Right lobe of liver (tissue), 6 donors: ENCODE results near the gene SLC7A4. TPM values are rescaled to one million over a fixed set of nuclear protein-coding genes. Genes with fewer than 3 reads are reported as not detected.
"Not testable (repeated sequence)": the region's sequence is repeated elsewhere in the genome, so short reads cannot be mapped to it uniquely, and the experiment has no call there.

ENCODE experiments used
- ATAC-seq, 4 donors: fragments of 200-7000 bp; cut with Tn5 transposase; one replicate each; pipeline ENCODE4 v1.9.1; 2020; ENCODE audit warnings: mild to moderate bottlenecking in 4 of 4, moderate library complexity in 4 of 4
- DNase-seq, 3 donors: peaks; one replicate each; pipeline ENCODE4 v3.0.0-alpha.2; 2020
- H3K27ac ChIP-seq, 3 donors: fragments of 200-600 bp; one replicate each; pipeline ENCODE4 v1.8.0; 2022
- H3K27me3 ChIP-seq, 2 donors: fragments of 200-600 bp; one replicate each; pipeline ENCODE4 v1.8.0; 2022
- H3K36me3 ChIP-seq, 4 donors: fragments of 200-600 bp; sonication (generic) in 1 of 4; one replicate each; pipeline versions ENCODE4 v1.5.1 to v1.8.0; 2017 to 2022; ENCODE audit warnings: control low read depth in 1 of 4
- H3K4me1 ChIP-seq, 4 donors: fragments of 200-600 bp; sonication (generic) in 1 of 4; one replicate each; pipeline versions ENCODE4 v1.5.1 to v1.8.0; 2017 to 2022; ENCODE audit warnings: control low read depth in 1 of 4
- H3K4me3 ChIP-seq, 3 donors: fragments of 200-600 bp; one replicate each; pipeline ENCODE4 v1.8.0; 2022
- H3K9me3 ChIP-seq, 4 donors: fragments of 200-600 bp; sonication (generic) in 1 of 4; one replicate each; pipeline versions ENCODE4 v1.5.1 to v1.8.0; 2017 to 2022; ENCODE audit warnings: control low read depth in 1 of 4
- POLR2A ChIP-seq: fragments of 450-650 bp; IDR thresholded peaks from one replicate; pipeline ENCODE4 v1.6.1; 2017; ENCODE audit warnings: antibody characterized with exemption, mild to moderate bottlenecking
- WGBS: methylation state at CpG from one replicate; pipeline ENCODE4 v1.1.6; 2018; ENCODE audit warnings: low coverage, low lambda C conversion rate; ENCODE audit not compliant: insufficient coverage; ENCODE audit errors: missing lambda C conversion rate; 5-methylcytosine and 5-hydroxymethylcytosine counted together
- intact Hi-C, 2 donors: fragments of 100-400 bp; cut with DNase I; formaldehyde crosslinking; loops; one replicate each; pipeline versions ENCODE4 v1.11.2 to v1.14.1; 2022
- total RNA-seq, 6 experiments: library from RNA; depleted of rRNA in 2 of 6; stranded (reverse); fragments of >200 nt in 2 of 6; fragmentation: NEBNext Ultra II Directional in 3 of 6; extraction: Animal tissue kit (Norgen Biotek cat#: 25700) in 3 of 6; gene quantifications; one replicate each; pipeline versions ENCODE4 v1.1.0 to v1.2.4, GENCODE V29; 2016 to 2023
- TF ChIP-seq, protein P1 (sequence below), 4 donors: fragments of 200-600 bp in 3 of 4; fragments of 450-650 bp in 1 of 4; IDR thresholded peaks; one replicate each; pipeline versions ENCODE4 v1.5.1 to v1.8.0; 2016 to 2022; ENCODE audit warnings: antibody characterized with exemption in 4 of 4, mild to moderate bottlenecking in 2 of 4
- donor health status: DM: no; HTN: yes; CAD: no.
- donor health status: DM: no; HTN: no; CAD: no.
- donor health status: DM: no; HTN: no; CAD: no.
- donor health status: DM: no; HTN: yes; CAD: no.
- donor health status: DM: no; HTN: yes; CAD: no.

SLC7A4 gene
- total RNA-seq, 6 experiments from 2014 or later = 0.12 to 0.35 (median 0.18) TPM; not detected in 1

DNA sequence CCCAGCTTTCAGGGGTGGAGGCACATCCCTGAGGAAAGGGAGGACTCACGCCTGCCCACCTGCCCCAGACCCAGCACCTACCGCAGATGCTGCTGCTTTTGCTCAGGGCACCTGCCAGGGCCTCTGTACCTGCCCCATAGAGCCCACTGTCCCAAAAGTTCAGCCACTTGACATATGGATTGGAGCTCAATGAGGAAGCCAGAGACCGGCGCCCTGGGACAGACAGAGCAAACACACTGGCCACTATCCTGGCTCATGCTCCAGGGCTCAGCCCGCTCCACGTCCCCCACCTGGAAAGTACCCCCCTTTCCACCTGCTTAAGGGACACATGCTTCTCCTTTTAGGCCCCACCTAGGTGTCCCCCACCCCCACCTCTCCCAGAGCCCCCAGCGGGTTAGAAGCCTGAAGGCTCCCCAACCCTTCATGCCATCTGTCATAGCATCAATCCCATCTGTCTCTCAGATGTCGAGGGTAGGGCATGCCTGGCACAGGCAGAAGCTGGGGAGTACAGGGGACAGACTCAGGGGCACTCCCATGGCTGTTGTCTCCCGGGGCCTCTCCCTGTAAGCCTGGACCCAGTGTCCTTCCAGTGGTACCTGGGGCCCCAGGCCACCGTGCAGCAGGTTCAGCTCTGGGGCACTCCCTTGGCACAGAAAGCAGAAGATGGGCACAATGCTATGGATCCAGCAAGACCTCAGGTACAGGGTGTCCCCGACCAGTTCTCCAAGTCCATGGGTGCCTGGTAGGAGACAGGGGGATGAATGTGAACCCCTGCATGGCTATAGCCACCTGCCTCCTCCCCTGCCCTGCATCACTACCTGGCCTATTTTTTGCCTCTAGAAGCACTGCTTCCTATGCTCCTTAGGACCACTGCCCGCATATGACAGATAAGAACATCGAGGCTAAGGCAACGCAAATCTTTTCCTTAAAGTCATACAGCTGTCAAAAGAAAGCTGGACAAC lies 19.6 kb downstream of the SLC7A4 start:
- H3K27ac ChIP-seq = no peak overlapping the region
- 88% methylated on average over 6 of the region's 14 CpGs for WGBS
- DNase-seq (no peak), ATAC-seq (no peak)
- H3K27me3 ChIP-seq = no peaks in the 10 kb centered on the region
- H3K9me3 ChIP-seq = no peaks in the 10 kb centered on the region
- TF ChIP-seq, protein P1, sequence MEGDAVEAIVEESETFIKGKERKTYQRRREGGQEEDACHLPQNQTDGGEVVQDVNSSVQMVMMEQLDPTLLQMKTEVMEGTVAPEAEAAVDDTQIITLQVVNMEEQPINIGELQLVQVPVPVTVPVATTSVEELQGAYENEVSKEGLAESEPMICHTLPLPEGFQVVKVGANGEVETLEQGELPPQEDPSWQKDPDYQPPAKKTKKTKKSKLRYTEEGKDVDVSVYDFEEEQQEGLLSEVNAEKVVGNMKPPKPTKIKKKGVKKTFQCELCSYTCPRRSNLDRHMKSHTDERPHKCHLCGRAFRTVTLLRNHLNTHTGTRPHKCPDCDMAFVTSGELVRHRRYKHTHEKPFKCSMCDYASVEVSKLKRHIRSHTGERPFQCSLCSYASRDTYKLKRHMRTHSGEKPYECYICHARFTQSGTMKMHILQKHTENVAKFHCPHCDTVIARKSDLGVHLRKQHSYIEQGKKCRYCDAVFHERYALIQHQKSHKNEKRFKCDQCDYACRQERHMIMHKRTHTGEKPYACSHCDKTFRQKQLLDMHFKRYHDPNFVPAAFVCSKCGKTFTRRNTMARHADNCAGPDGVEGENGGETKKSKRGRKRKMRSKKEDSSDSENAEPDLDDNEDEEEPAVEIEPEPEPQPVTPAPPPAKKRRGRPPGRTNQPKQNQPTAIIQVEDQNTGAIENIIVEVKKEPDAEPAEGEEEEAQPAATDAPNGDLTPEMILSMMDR (IDR thresholded peaks at IDR 0.05) = no peak
- TF ChIP-seq POLR2A = no peak
- H3K36me3 ChIP-seq = no peaks in the 10 kb centered on the region
- no peak overlapping the region for H3K4me3 ChIP-seq
- H3K4me1 ChIP-seq = peaks cover 0 to 6% (median 0%) of the 10 kb centered on the region in 4 donors
- intact Hi-C loops = no loop called here

DNA sequence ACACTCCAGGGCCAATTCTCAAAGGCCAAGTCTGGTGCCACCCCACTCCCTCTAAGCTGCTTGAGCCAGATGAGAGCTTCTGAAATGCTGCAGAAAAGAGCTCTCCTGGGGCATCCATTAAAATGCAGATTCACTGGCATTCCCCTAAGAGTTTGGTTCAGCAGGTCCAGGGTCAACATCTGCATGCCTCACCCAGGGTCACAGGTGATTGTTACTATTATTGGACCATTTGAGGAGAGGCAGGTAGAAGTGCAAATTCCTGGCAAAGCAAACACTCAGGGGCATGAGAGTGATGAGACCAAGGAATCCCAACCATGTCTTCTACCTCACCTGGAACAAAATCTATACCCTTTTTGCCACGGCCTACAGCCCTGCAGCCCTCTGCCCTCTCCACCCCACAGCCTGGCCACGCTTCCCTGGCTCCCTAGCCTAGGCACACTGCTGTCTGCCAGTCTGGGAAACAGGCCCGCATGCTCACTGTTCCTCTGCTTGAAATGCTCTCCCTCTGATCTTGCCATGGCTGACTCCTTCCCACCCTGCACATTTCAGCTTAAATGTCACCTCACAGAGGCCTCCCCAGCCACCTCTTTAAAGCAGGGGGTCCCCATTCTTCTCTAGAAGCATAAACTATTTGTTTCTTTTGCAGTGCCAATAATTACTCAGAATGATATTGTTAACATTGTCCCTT lies 21.8 kb downstream of the SLC7A4 start:
- no peak overlapping the region for H3K4me3 ChIP-seq
- no peaks in the 10 kb centered on the region for H3K9me3 ChIP-seq
- 71% methylated on average over 1 of the region's 3 CpGs for WGBS
- no peaks in the 10 kb centered on the region for H3K36me3 ChIP-seq
- TF ChIP-seq, protein P1 (IDR thresholded peaks at IDR 0.05) = no peak
- TF ChIP-seq POLR2A = no peak
- no peak for DNase-seq
- H3K27ac ChIP-seq = no peak overlapping the region
- intact Hi-C loops = no loop called here
- no peak for ATAC-seq
- H3K27me3 ChIP-seq = no peaks in the 10 kb centered on the region
- peaks cover 0 to 6% (median 0%) of the 10 kb centered on the region in 4 donors for H3K4me1 ChIP-seq

DNA sequence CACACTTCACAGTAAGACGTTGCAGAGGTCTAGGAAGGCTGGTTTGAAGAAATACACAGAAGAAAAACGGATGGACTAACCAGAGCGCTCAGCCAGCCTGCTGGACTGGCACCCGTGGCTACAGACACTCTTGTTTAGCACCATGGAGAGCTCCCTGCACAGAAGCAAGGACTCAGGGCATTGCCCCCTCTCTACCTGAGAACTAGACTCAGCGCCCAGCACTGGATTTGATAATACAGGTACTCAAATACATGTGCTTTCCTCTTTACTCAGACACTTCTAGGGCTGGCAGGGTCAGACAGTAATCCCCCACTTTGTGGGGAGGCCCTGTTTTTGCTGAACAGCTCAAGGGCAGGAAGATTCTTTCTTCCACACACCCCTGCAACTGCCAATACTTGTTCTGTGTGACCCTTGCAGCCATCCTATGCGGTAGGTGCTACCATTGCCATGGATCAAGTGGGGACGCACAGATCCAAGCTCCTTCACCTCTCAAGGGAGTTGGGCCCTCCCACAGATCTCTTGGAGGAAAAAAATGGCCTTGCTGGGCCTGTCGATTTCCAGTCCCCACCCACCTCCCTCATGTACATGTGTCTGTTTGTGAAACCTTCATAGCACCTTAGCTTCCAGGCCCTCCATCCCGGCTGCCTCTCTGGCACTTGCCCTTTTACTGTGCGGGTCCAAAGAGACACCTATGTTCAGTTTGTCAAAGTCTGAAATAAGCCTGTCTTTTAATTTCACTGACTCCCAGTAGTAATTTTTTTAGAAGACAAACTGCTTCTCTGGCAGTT lies 22.5 kb downstream of the SLC7A4 start:
- DNase-seq (peak in 1 of 3 donors; percentile 48), ATAC-seq (peak in 3 of 4 donors; percentile 20 to 45 (median 41))
- intact Hi-C loops = no loop called here
- no peak overlapping the region for H3K27ac ChIP-seq
- H3K27me3 ChIP-seq = no peaks in the 10 kb centered on the region
- H3K9me3 ChIP-seq = no peaks in the 10 kb centered on the region
- no peaks in the 10 kb centered on the region for H3K36me3 ChIP-seq
- TF ChIP-seq POLR2A = no peak
- TF ChIP-seq, protein P1 (IDR thresholded peaks at IDR 0.05) = no peak
- H3K4me1 ChIP-seq = peaks cover 0 to 6% (median 0%) of the 10 kb centered on the region in 4 donors
- no peak overlapping the region for H3K4me3 ChIP-seq
- whole genome bisulfite sequencing = 56% methylated on average over 4 of the region's 10 CpGs

DNA sequence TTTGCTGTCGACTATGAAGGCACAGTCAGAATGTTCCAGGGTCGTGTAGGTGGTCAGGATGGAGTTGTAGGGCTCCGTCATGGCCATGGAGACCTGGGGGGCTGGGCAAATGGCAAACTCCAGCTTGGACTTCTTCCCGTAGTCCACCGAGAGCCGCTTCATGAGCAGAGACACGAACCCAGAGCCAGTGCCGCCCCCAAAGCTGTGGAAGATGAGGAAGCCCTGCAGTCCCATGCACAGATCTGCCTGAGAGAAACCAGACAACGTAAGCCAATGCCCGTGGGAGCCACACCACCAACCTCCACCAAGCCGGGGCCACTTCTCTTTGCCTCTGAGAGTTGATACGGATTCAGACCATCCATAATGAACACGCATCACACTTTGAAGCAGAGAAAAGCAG lies 23.2 kb downstream of the SLC7A4 start:
- H3K4me3 ChIP-seq, H3K36me3 ChIP-seq, H3K4me1 ChIP-seq, H3K27me3 ChIP-seq, H3K9me3 ChIP-seq, DNase-seq, ATAC-seq, H3K27ac ChIP-seq, intact Hi-C loops: not testable (repeated sequence)
- 89% methylated on average over 4 of the region's 13 CpGs for WGBS
